GM12892 (cell line): ENCODE results near the gene ITPR1.

Source experiments
- POLR2A ChIP-seq: IDR thresholded peaks from 2 replicates; pipeline ENCODE4 v1.6.1; 2011; ENCODE audit warnings: low read depth, low read length, control low read depth
- POLR2AphosphoS5 ChIP-seq: IDR thresholded peaks from 2 replicates; pipeline ENCODE4 v1.6.1; 2011; ENCODE audit warnings: low read depth, low read length, control low read depth
- TAF1 ChIP-seq: IDR thresholded peaks from 2 replicates; pipeline ENCODE4 v1.6.1; 2011; ENCODE audit warnings: low read depth, mild to moderate bottlenecking, control low read depth, low read length, borderline replicate concordance

GRCh38 chr3:4466741-4467521 lies 26.2 kb upstream of the ITPR1 start, which contains the start of gene SUMF1:
- TF ChIP-seq POLR2A (peak; percentile 87), TAF1 (peak; percentile 87), POLR2AphosphoS5 (peak; percentile 87)
